Activated naive CD8-positive, alpha-beta T cell treated with anti-CD3 and anti-CD28 coated beads for 36 hours (primary cell): Measurements from ENCODE around the gene ELL2. TPM values are rescaled to one million over a fixed set of nuclear protein-coding genes. Genes with fewer than 3 reads are reported as not detected.

ENCODE experiments used
- DNase-seq: peaks from one replicate; pipeline ENCODE4 v3.0.0; 2021
- H3K27ac Mint-ChIP-seq: one replicate; pipeline ENCODE4 v1.8.0; 2022; ENCODE audit warnings: mild to moderate bottlenecking, moderate library complexity, mixed read lengths
- H3K27me3 Mint-ChIP-seq: one replicate; pipeline ENCODE4 v1.8.0; 2022; ENCODE audit warnings: mild to moderate bottlenecking, mixed read lengths
- H3K36me3 Mint-ChIP-seq: one replicate; pipeline ENCODE4 v1.8.0; 2021; ENCODE audit warnings: mild to moderate bottlenecking, mixed read lengths
- H3K4me1 Mint-ChIP-seq: one replicate; pipeline ENCODE4 v1.8.0; 2021; ENCODE audit warnings: mixed read lengths
- H3K4me3 Mint-ChIP-seq: one replicate; pipeline ENCODE4 v1.8.0; 2022; ENCODE audit warnings: mild to moderate bottlenecking, moderate library complexity, mixed read lengths
- H3K9me3 Mint-ChIP-seq: one replicate; pipeline ENCODE4 v1.8.0; 2022; ENCODE audit warnings: mixed read lengths
- total RNA-seq, 2 experiments: library from RNA; stranded (reverse); gene quantifications; one replicate each; pipeline ENCODE4 v1.2.3, GENCODE V29; 2021

ELL2 gene
- total RNA-seq, 2 experiments from 2014 or later, result 41.9 to 45.6 TPM

- Mint-ChIP-seq H3K27me3 (no peaks in the 10 kb centered on the region), H3K27ac (no peak overlapping the region), H3K4me1 (peaks cover 31% of the 10 kb centered on the region), H3K9me3 (peaks cover 5% of the 10 kb centered on the region), H3K4me3 (no peak overlapping the region), H3K36me3 (peaks cover 16% of the 10 kb centered on the region)
- no peak for DNase-seq
Measured at GRCh38 chr5:95953021-95953702, 8.5 kb downstream of the ELL2 start.

- H3K27me3 Mint-ChIP-seq, result no peaks in the 10 kb centered on the region
- peaks cover 16% of the 10 kb centered on the region for H3K36me3 Mint-ChIP-seq
- DNase-seq, result no peak
- H3K27ac Mint-ChIP-seq, result no peak overlapping the region
- H3K4me3 Mint-ChIP-seq, result no peak overlapping the region
- peaks cover 22% of the 10 kb centered on the region for H3K4me1 Mint-ChIP-seq
- H3K9me3 Mint-ChIP-seq, result peaks cover 5% of the 10 kb centered on the region
Measured at GRCh38 chr5:95951916-95952315, 9.7 kb downstream of the ELL2 start.

- Mint-ChIP-seq H3K4me1 (peaks cover 28% of the 10 kb centered on the region), H3K36me3 (peaks cover 26% of the 10 kb centered on the region), H3K9me3 (peaks cover 9% of the 10 kb centered on the region), H3K27ac (no peak overlapping the region), H3K27me3 (no peaks in the 10 kb centered on the region), H3K4me3 (no peak overlapping the region)
- no peak for DNase-seq
Measured at GRCh38 chr5:95949810-95950209, 11.8 kb downstream of the ELL2 start.

GRCh38 chr5:95948631-95949030 is 13.0 kb downstream of the ELL2 start:
- H3K36me3 Mint-ChIP-seq, result peaks cover 23% of the 10 kb centered on the region
- H3K27ac Mint-ChIP-seq, result no peak overlapping the region
- no peaks in the 10 kb centered on the region for H3K27me3 Mint-ChIP-seq
- no peak for DNase-seq
- no peak overlapping the region for H3K4me3 Mint-ChIP-seq
- peaks cover 9% of the 10 kb centered on the region for H3K9me3 Mint-ChIP-seq
- peaks cover 25% of the 10 kb centered on the region for H3K4me1 Mint-ChIP-seq

- peaks cover 3% of the 10 kb centered on the region for H3K9me3 Mint-ChIP-seq
Measured at GRCh38 chr5:95946451-95946850, 15.2 kb downstream of the ELL2 start.

GRCh38 chr5:95942968-95943367 is 18.7 kb downstream of the ELL2 start:
- Mint-ChIP-seq H3K36me3 (peaks cover 18% of the 10 kb centered on the region), H3K4me1 (peaks cover 20% of the 10 kb centered on the region), H3K4me3 (no peak overlapping the region), H3K27ac (no peak overlapping the region), H3K27me3 (no peaks in the 10 kb centered on the region), H3K9me3 (peaks cover 3% of the 10 kb centered on the region)
- no peak for DNase-seq

More at GRCh38 chr5:95946451-95946850, 15.2 kb downstream of the ELL2 start:
- DNase-seq, result no peak
- no peak overlapping the region for H3K27ac Mint-ChIP-seq
- peaks cover 25% of the 10 kb centered on the region for H3K4me1 Mint-ChIP-seq
- peaks cover 16% of the 10 kb centered on the region for H3K36me3 Mint-ChIP-seq
- H3K4me3 Mint-ChIP-seq, result no peak overlapping the region
- no peaks in the 10 kb centered on the region for H3K27me3 Mint-ChIP-seq

GRCh38 chr5:95942414-95942813 is 19.2 kb downstream of the ELL2 start:
- no peaks in the 10 kb centered on the region for H3K27me3 Mint-ChIP-seq
- DNase-seq, result no peak
- H3K36me3 Mint-ChIP-seq, result peaks cover 18% of the 10 kb centered on the region
- H3K9me3 Mint-ChIP-seq, result peaks cover 3% of the 10 kb centered on the region
- H3K27ac Mint-ChIP-seq, result no peak overlapping the region
- H3K4me3 Mint-ChIP-seq, result no peak overlapping the region
- peaks cover 20% of the 10 kb centered on the region for H3K4me1 Mint-ChIP-seq

GRCh38 chr5:95941756-95942155 is 19.9 kb downstream of the ELL2 start:
- Mint-ChIP-seq H3K27ac (no peak overlapping the region), H3K36me3 (peaks cover 19% of the 10 kb centered on the region), H3K4me1 (peaks cover 20% of the 10 kb centered on the region), H3K4me3 (no peak overlapping the region), H3K9me3 (peaks cover 3% of the 10 kb centered on the region), H3K27me3 (no peaks in the 10 kb centered on the region)
- DNase-seq, result no peak

- Mint-ChIP-seq H3K27me3 (no peaks in the 10 kb centered on the region), H3K4me1 (peaks cover 15% of the 10 kb centered on the region), H3K9me3 (no peaks in the 10 kb centered on the region), H3K4me3 (no peak overlapping the region), H3K27ac (no peak overlapping the region), H3K36me3 (peaks cover 20% of the 10 kb centered on the region)
- DNase-seq, result no peak
Measured at GRCh38 chr5:95940758-95941682, 20.6 kb downstream of the ELL2 start.

- H3K27ac Mint-ChIP-seq, result no peak overlapping the region
- no peak overlapping the region for H3K4me3 Mint-ChIP-seq
- H3K9me3 Mint-ChIP-seq, result no peaks in the 10 kb centered on the region
- peaks cover 15% of the 10 kb centered on the region for H3K36me3 Mint-ChIP-seq
- H3K4me1 Mint-ChIP-seq, result peaks cover 9% of the 10 kb centered on the region
- DNase-seq, result no peak
- no peaks in the 10 kb centered on the region for H3K27me3 Mint-ChIP-seq
Measured at GRCh38 chr5:95939465-95939864, 22.2 kb downstream of the ELL2 start.

- peaks cover 14% of the 10 kb centered on the region for H3K4me1 Mint-ChIP-seq
- no peak overlapping the region for H3K27ac Mint-ChIP-seq
- no peaks in the 10 kb centered on the region for H3K9me3 Mint-ChIP-seq
- no peak for DNase-seq
- no peak overlapping the region for H3K4me3 Mint-ChIP-seq
- no peaks in the 10 kb centered on the region for H3K27me3 Mint-ChIP-seq
- H3K36me3 Mint-ChIP-seq, result peaks cover 15% of the 10 kb centered on the region
Measured at GRCh38 chr5:95938766-95939165, 22.9 kb downstream of the ELL2 start.

GRCh38 chr5:95938347-95938746 is 23.3 kb downstream of the ELL2 start:
- no peak overlapping the region for H3K27ac Mint-ChIP-seq
- no peak for DNase-seq
- H3K4me1 Mint-ChIP-seq, result peaks cover 16% of the 10 kb centered on the region

GRCh38 chr5:95937607-95938152 is 24.0 kb downstream of the ELL2 start:
- no peak overlapping the region for H3K4me3 Mint-ChIP-seq
- no peaks in the 10 kb centered on the region for H3K27me3 Mint-ChIP-seq
- peaks cover 20% of the 10 kb centered on the region for H3K4me1 Mint-ChIP-seq
- no peaks in the 10 kb centered on the region for H3K9me3 Mint-ChIP-seq
- H3K36me3 Mint-ChIP-seq, result peaks cover 15% of the 10 kb centered on the region
- no peak for DNase-seq
- no peak overlapping the region for H3K27ac Mint-ChIP-seq

More at GRCh38 chr5:95938347-95938746, 23.3 kb downstream of the ELL2 start:
- Mint-ChIP-seq H3K9me3 (no peaks in the 10 kb centered on the region), H3K36me3 (peaks cover 15% of the 10 kb centered on the region), H3K4me3 (no peak overlapping the region), H3K27me3 (no peaks in the 10 kb centered on the region)

- no peak for DNase-seq
- no peaks in the 10 kb centered on the region for H3K27me3 Mint-ChIP-seq
- no peak overlapping the region for H3K4me3 Mint-ChIP-seq
- peaks cover 15% of the 10 kb centered on the region for H3K36me3 Mint-ChIP-seq
- no peak overlapping the region for H3K27ac Mint-ChIP-seq
- H3K4me1 Mint-ChIP-seq, result peaks cover 20% of the 10 kb centered on the region
- no peaks in the 10 kb centered on the region for H3K9me3 Mint-ChIP-seq
Measured at GRCh38 chr5:95936812-95937397, 24.7 kb downstream of the ELL2 start.

GRCh38 chr5:95935553-95936100 is 26.0 kb downstream of the ELL2 start:
- DNase-seq, result no peak
- H3K27me3 Mint-ChIP-seq, result no peaks in the 10 kb centered on the region
- no peak overlapping the region for H3K27ac Mint-ChIP-seq
- peaks cover 20% of the 10 kb centered on the region for H3K4me1 Mint-ChIP-seq
- H3K9me3 Mint-ChIP-seq, result no peaks in the 10 kb centered on the region
- H3K4me3 Mint-ChIP-seq, result no peak overlapping the region
- peaks cover 14% of the 10 kb centered on the region for H3K36me3 Mint-ChIP-seq
